ENCODE measurements around the gene CHAMP1. TPM values are rescaled to one million over a fixed set of nuclear protein-coding genes. Genes with fewer than 3 reads are reported as not detected.

Gene CHAMP1
- total RNA-seq, 1 experiment from 2014 or later, result 16.0 TPM

DNA sequence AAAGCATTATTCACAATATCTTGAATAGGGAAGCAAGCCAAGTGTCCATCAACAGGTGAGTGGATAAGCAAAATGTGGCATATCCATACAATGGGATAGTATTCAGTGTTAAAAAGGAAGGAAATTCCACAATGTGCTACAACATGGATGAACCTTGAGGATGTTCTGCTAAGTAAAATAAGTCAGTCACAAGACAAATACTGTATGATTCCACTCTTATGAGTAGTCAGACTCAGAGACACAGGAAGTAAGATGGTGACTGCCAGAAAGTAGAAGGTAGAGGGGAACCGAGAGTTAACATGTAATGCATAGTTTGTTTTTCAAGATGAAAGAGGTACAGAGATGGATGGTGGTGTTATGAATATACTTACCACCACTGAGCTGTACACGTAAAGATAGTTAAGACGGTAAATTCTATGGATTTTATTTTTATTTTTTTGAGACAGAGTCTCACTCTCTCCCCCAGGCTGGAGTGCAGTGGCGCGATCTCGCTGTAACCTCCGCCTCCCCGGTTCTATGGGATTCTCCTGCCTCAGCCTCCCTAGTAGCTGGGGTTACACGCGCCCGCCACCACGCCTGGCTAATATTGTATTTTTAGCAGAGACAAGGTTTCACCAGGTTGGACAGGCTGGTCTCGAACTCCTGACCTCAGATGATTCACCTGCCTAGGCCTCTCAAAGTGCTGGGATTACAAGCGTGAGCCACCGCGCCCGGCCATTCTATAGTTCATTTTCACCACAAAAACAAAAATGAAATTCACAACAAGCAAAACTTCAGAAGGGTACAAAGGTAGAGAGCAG is 1.0 kb upstream of the CHAMP1 start:
- POLR2A ChIA-PET (ENCODE audit: unreplicated experiment), result interaction anchor here (0.7 kb wide), 2 partner anchors 77 to 478 kb away, joined by 7 read pairs; no protein-coding TSS in a partner anchor
- H3K9me3 ChIP-seq (ENCODE audit: insufficient read depth, low read depth), result no peaks in the 10 kb centered on the region
- peaks cover 41% of the 10 kb centered on the region for H3K79me2 ChIP-seq (ENCODE audit: low read depth)
- H3K27me3 ChIP-seq (ENCODE audit: insufficient read depth, low read depth), result no peaks in the 10 kb centered on the region
- intact Hi-C loops (cut with micrococcal nuclease; ENCODE audit: unreplicated experiment), result no loop called here
- H2AFZ ChIP-seq, result peak overlapping the region; percentile 79
- peaks cover 21% of the 10 kb centered on the region for H3K4me1 ChIP-seq (replicated peaks; ENCODE audit: insufficient read depth)
- H3K9me2 ChIP-seq (ENCODE audit: insufficient read depth), result no peaks in the 10 kb centered on the region
- TF ChIP-seq, protein P1, sequence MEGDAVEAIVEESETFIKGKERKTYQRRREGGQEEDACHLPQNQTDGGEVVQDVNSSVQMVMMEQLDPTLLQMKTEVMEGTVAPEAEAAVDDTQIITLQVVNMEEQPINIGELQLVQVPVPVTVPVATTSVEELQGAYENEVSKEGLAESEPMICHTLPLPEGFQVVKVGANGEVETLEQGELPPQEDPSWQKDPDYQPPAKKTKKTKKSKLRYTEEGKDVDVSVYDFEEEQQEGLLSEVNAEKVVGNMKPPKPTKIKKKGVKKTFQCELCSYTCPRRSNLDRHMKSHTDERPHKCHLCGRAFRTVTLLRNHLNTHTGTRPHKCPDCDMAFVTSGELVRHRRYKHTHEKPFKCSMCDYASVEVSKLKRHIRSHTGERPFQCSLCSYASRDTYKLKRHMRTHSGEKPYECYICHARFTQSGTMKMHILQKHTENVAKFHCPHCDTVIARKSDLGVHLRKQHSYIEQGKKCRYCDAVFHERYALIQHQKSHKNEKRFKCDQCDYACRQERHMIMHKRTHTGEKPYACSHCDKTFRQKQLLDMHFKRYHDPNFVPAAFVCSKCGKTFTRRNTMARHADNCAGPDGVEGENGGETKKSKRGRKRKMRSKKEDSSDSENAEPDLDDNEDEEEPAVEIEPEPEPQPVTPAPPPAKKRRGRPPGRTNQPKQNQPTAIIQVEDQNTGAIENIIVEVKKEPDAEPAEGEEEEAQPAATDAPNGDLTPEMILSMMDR (conservative IDR thresholded peaks at IDR 0.05), result no peak
- no peak for TF ChIP-seq EZH2 (IDR thresholded peaks at IDR 0.05; ENCODE audit: low read depth)
- DNase-seq, result peak in 1 of 2 experiments; percentile 6
- CTCF ChIA-PET, result no interaction called here
- H3F3A ChIP-seq (ENCODE audit: insufficient read depth, low read depth), result peaks cover 20% of the 10 kb centered on the region
- peak overlapping the region; percentile 61 for H3K4me3 ChIP-seq
- H4K20me1 ChIP-seq (ENCODE audit: insufficient read depth), result peaks cover 10% of the 10 kb centered on the region; the same call in 1 of the 2 replicates
- peak overlapping the region; percentile 74 for H3K27ac ChIP-seq
- no peaks in the 10 kb centered on the region for H3K36me3 ChIP-seq (ENCODE audit: low read depth)
- peak overlapping the region; percentile 93 for H3K4me2 ChIP-seq
- TSS peak; percentile 96 for BruUV-seq (replicated peaks)

- no peaks in the 10 kb centered on the region for H3K27me3 ChIP-seq (ENCODE audit: insufficient read depth, low read depth)
- peaks cover 55% of the 10 kb centered on the region for H3K79me2 ChIP-seq (ENCODE audit: low read depth)
- intact Hi-C loops (cut with micrococcal nuclease; ENCODE audit: unreplicated experiment), result no loop called here
- peaks cover 20% of the 10 kb centered on the region for H3F3A ChIP-seq (ENCODE audit: insufficient read depth, low read depth)
- H3K36me3 ChIP-seq (ENCODE audit: low read depth), result no peaks in the 10 kb centered on the region
- H4K20me1 ChIP-seq (ENCODE audit: insufficient read depth), result peaks cover 10% of the 10 kb centered on the region; the same call in 1 of the 2 replicates
- H3K4me3 ChIP-seq, result peak overlapping the region; percentile 61
- peak overlapping the region; percentile 74 for H3K27ac ChIP-seq
- H2AFZ ChIP-seq, result peak overlapping the region; percentile 79
- H3K9me3 ChIP-seq (ENCODE audit: insufficient read depth, low read depth), result no peaks in the 10 kb centered on the region
- no peak for DNase-seq
- TSS peak; percentile 58 for BruUV-seq (replicated peaks)
- ChIA-PET CTCF (no interaction called here), POLR2A (ENCODE audit: unreplicated experiment) (no interaction called here)
- TF ChIP-seq EZH2 (IDR thresholded peaks at IDR 0.05; ENCODE audit: low read depth), result no peak
- TF ChIP-seq, protein P1 (conservative IDR thresholded peaks at IDR 0.05), result no peak
- H3K9me2 ChIP-seq (ENCODE audit: insufficient read depth), result no peaks in the 10 kb centered on the region
- H3K4me2 ChIP-seq, result peak overlapping the region; percentile 93
- peaks cover 21% of the 10 kb centered on the region for H3K4me1 ChIP-seq (replicated peaks; ENCODE audit: insufficient read depth)
These were observed 927 bp downstream of the CHAMP1 start for GRCh38 chr13:114315074-114315785.

DNA sequence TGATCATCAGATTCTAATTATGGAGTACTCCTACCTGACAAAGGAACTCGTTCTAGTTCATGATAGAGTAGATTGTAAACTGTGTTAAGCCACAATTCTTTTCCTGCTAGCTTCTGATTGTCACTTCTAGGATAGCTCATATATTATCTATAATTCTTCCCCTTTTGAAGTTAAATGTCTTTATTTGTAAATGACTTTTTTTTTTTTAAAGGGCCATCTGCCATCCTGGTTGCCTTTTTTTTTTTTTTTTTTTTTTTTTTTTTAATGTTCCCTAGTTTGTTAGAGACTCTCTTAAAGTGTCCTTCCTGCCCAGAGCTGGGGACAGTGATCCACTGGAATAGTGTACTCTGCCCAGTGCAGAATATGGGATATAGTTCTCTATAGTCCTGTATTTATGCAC is 4.3 kb downstream of the CHAMP1 start:
- TF ChIP-seq, protein P1 (conservative IDR thresholded peaks at IDR 0.05), result no peak
- TF ChIP-seq EZH2 (IDR thresholded peaks at IDR 0.05; ENCODE audit: low read depth), result no peak
- intact Hi-C loops (cut with micrococcal nuclease; ENCODE audit: unreplicated experiment), result no loop called here
- peaks cover 10% of the 10 kb centered on the region for H4K20me1 ChIP-seq (ENCODE audit: insufficient read depth)
- no peaks in the 10 kb centered on the region for H3K9me3 ChIP-seq (ENCODE audit: insufficient read depth, low read depth)
- H3F3A ChIP-seq (ENCODE audit: insufficient read depth, low read depth), result peaks cover 11% of the 10 kb centered on the region
- ChIA-PET POLR2A (ENCODE audit: unreplicated experiment) (no interaction called here), CTCF (interaction anchor here (0.7 kb wide), 1 partner anchor 493 kb away, joined by 9 read pairs; no protein-coding TSS in a partner anchor)
- DNase-seq, result no peak
- H3K27ac ChIP-seq, result no peak overlapping the region
- H3K4me2 ChIP-seq, result no peak overlapping the region
- peaks cover 60% of the 10 kb centered on the region for H3K79me2 ChIP-seq (ENCODE audit: low read depth)
- peaks cover 11% of the 10 kb centered on the region for H3K4me1 ChIP-seq (replicated peaks; ENCODE audit: insufficient read depth)
- H2AFZ ChIP-seq, result no peak overlapping the region
- H3K4me3 ChIP-seq, result no peak overlapping the region
- no peaks in the 10 kb centered on the region for H3K27me3 ChIP-seq (ENCODE audit: insufficient read depth, low read depth)
- no peaks in the 10 kb centered on the region for H3K9me2 ChIP-seq (ENCODE audit: insufficient read depth)
- no TSS peak for BruUV-seq (replicated peaks)
- peaks cover 12% of the 10 kb centered on the region; the same call in 1 of the 2 replicates for H3K36me3 ChIP-seq (ENCODE audit: low read depth)
